Stimulated activated naive CD8-positive, alpha-beta T cell treated with anti-CD3 and anti-CD28 coated beads, Interleukin-15, Interleukin-2, amounts not matched to agents 100 ng/mL and 50 ng/mL, for 24 hours (primary cell): ENCODE data around the gene FHOD3.

Experiments
- H3K27ac Mint-ChIP-seq: one replicate; pipeline ENCODE4 v1.8.0; 2021; ENCODE audit warnings: mild to moderate bottlenecking, mixed read lengths
- H3K27me3 Mint-ChIP-seq: one replicate; pipeline ENCODE4 v1.8.0; 2021; ENCODE audit warnings: mixed read lengths
- H3K36me3 Mint-ChIP-seq: one replicate; pipeline ENCODE4 v1.8.0; 2021; ENCODE audit warnings: low read depth, mixed read lengths
- H3K4me1 Mint-ChIP-seq: one replicate; pipeline ENCODE4 v1.8.0; 2021; ENCODE audit warnings: low read depth, mixed read lengths
- H3K4me3 Mint-ChIP-seq: one replicate; pipeline ENCODE4 v1.8.0; 2021; ENCODE audit warnings: mild to moderate bottlenecking, mixed read lengths
- H3K9me3 Mint-ChIP-seq: one replicate; pipeline ENCODE4 v1.8.0; 2021; ENCODE audit warnings: mixed read lengths

FHOD3 gene

DNA sequence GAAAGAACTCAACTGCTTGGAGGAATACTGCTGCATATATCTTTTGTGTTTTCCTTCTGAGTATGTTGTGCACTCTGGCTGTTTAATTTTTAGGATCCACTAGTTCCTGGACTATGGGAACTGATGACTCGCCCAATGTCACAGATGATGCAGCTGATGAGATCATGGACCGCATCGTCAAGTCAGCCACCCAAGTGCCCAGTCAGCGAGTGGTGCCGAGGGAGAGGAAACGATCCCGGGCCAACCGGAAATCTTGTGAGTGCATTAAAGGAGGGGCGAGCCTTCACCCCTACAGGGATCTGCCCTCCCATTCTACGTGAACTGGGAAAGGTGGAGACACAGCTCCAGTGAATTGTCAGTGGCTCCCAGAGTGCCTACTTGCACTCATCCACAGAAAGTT, 471.7 kb downstream of the FHOD3 start:
- Mint-ChIP-seq H3K27ac (no peak overlapping the region), H3K27me3 (no peaks in the 10 kb centered on the region), H3K4me1 (peaks cover 4% of the 10 kb centered on the region), H3K4me3 (no peak overlapping the region), H3K9me3 (no peaks in the 10 kb centered on the region), H3K36me3 (no peaks in the 10 kb centered on the region)

DNA sequence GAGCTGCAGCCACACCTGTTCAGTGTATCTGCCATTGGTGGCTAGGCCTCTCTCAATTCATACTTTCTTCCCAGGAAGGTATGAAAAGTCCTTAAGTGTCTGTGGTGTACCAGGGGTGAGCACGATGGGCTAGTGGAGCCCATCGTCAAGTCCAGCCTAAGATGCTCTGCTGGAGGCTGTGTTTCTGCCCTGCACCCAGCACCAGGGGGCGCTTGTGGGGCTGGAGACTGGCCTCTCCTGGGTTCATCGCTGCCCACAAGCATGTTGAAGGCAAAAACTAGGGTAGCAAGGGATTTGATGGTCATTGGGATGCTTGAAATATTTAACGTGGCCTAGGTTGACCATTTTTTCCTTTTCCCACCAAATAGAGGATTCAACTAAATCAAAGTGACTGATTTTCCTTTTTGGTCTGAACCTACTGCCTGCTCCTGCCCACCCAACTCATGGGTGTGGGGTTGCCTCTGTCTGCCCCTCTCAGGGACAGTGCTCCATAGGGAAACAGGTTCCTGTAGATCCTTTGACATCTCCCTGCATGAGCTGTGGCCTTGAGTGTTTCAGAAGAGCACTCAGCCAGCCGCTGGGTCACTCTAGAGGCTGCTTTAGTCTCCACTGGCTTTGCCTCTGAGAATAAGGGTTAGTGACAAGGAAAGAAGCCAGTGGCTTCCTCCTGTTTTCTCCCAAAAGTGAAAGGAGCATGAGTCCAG, 472.2 kb downstream of the FHOD3 start:
- H3K4me3 Mint-ChIP-seq: no peak overlapping the region
- H3K9me3 Mint-ChIP-seq: no peaks in the 10 kb centered on the region
- H3K27me3 Mint-ChIP-seq: no peaks in the 10 kb centered on the region
- H3K36me3 Mint-ChIP-seq: no peaks in the 10 kb centered on the region
- peaks cover 4% of the 10 kb centered on the region for H3K4me1 Mint-ChIP-seq
- no peak overlapping the region for H3K27ac Mint-ChIP-seq

DNA sequence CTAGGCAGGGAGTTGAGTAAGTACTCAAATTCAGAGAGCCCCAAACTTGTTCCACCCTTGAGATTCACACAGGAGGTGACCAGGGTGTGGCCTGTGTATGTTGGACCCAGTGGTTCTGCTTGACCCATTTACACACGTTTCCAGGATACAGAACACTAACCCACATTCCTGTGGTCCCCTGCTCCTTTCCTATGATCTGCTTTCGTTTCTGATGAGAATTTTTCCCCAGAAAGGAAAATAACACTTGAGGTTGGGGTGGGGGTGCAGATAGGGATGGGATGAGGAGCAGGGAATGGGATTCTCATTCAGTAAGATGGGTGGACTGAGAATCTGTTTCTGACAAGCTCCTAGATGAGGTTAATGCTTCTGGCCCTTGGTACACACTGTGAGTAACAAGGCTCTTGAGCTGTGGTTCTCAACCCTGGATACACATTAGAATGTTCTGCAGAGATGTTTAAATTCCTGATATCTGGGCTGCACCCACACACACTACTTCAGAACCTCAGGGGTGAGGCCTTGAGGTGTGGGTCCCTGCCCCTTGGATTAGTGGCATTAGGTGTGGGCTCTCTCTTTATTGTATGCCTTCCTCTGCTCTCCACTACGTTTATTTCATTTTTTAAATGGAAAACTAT, 472.9 kb downstream of the FHOD3 start:
- Mint-ChIP-seq H3K9me3 (no peaks in the 10 kb centered on the region), H3K4me3 (no peak overlapping the region), H3K4me1 (peaks cover 4% of the 10 kb centered on the region), H3K27ac (no peak overlapping the region), H3K36me3 (no peaks in the 10 kb centered on the region), H3K27me3 (no peaks in the 10 kb centered on the region)

DNA sequence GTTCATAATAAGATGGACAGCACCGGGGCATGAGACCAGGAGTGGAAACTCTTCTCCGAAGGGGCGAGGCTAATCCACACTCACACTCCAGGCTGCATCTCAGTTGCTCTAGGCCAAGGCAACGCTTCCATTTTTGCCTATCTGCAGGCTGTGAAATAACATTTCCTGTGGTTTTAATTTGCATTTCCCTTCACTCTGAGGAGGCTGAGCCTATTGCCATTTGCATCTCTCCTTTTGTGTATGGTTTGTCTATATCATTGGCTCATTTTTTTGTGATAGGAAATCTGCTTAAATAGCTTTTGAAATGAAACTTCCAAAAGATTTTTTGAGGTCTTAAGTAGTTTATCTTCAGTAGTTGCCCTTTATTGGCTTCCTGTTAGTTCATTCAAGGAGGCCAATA, 473.7 kb downstream of the FHOD3 start:
- H3K9me3 Mint-ChIP-seq: no peaks in the 10 kb centered on the region
- H3K27ac Mint-ChIP-seq: no peak overlapping the region
- no peaks in the 10 kb centered on the region for H3K27me3 Mint-ChIP-seq
- peaks cover 4% of the 10 kb centered on the region for H3K4me1 Mint-ChIP-seq
- H3K4me3 Mint-ChIP-seq: no peak overlapping the region
- no peaks in the 10 kb centered on the region for H3K36me3 Mint-ChIP-seq

DNA sequence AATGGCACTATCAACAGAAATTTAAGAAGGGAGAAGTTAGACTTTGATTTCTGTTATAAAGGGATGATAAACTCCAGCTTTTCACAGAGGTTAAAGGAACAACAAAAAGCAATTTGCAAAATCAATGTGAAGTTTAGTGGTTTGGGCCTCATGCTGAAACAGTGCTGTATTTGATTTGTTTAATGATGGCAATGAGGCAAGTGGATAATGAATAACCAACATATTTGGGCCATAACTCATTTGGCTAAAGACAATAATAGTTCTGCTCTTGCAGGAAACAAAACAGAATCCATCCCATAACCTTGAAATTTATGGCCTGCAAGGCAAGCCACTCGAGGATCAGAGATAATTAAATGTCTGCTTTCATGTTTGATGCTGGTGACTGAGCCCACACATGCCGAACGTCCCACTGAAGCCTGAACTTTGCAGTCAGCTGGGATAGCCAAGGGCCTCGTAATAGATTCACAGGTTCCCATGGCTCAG, 474.8 kb downstream of the FHOD3 start:
- no peaks in the 10 kb centered on the region for H3K9me3 Mint-ChIP-seq
- H3K36me3 Mint-ChIP-seq: no peaks in the 10 kb centered on the region
- no peaks in the 10 kb centered on the region for H3K27me3 Mint-ChIP-seq
- peaks cover 4% of the 10 kb centered on the region for H3K4me1 Mint-ChIP-seq
- H3K27ac Mint-ChIP-seq: no peak overlapping the region
- H3K4me3 Mint-ChIP-seq: no peak overlapping the region

DNA sequence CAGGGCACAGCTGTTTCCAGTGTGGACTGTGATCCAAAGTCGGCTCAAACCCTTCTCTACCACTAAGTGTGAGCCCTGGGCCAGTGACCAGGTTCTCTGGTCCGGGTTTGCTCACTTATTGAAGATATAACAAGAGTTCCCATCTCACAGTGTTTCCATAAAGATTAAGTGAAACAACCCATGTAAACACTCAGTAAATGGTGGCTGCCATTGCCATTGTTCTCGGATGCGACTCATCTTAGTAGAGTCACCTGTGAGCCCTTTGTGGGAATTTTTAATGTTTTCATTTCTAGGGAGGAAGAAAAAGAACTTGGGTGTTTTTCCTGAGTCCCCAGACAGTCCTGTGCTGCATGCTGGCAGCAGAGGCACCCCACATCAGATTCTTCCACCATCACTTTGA, 477.9 kb downstream of the FHOD3 start:
- Mint-ChIP-seq H3K9me3 (peaks cover 3% of the 10 kb centered on the region), H3K4me3 (no peak overlapping the region), H3K27me3 (no peaks in the 10 kb centered on the region), H3K36me3 (peaks cover 12% of the 10 kb centered on the region), H3K4me1 (peaks cover 4% of the 10 kb centered on the region), H3K27ac (no peak overlapping the region)

DNA sequence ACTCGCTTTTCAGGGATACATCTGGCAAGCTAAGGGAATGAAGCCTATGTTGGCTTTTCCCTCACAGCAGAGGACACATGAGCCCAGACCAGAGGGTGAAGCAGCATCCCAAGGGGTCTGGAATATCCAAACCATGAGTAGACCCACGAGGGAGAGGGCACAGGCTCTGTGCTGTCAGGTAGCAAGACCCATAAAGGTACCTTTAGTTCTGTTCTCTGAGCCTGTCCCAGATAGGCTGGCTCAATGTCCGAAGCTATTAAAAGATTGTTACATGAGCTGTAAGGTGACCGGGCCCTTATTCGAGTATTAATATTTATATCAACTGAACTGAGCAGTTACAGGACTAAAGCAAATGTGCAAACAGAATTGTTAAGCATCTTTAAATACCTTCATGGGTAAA, 479.1 kb downstream of the FHOD3 start:
- Mint-ChIP-seq H3K4me3 (no peak overlapping the region), H3K4me1 (no peaks in the 10 kb centered on the region), H3K9me3 (peaks cover 3% of the 10 kb centered on the region), H3K36me3 (peaks cover 17% of the 10 kb centered on the region), H3K27ac (no peak overlapping the region), H3K27me3 (no peaks in the 10 kb centered on the region)

DNA sequence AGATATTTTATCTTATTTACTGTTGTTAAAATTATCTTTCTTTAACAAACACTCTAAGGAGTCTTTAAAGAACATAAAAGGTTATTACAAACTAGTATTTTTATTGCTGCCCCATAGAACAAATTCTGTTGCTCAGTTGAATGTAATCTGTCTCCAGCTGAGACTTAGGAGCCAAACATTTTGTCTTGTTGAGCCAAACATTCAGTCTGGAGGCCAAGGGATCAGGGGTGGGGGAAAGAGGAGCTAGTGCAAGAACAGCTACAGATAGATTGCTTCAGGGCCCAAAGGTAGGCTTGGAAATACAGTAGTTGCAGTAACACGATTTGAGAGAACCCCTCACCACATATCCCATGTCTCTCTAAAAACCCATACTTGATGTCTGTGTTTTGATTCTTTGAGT, 480.1 kb downstream of the FHOD3 start:
- no peaks in the 10 kb centered on the region for H3K27me3 Mint-ChIP-seq
- peaks cover 17% of the 10 kb centered on the region for H3K36me3 Mint-ChIP-seq
- H3K4me1 Mint-ChIP-seq: no peaks in the 10 kb centered on the region
- H3K27ac Mint-ChIP-seq: no peak overlapping the region
- H3K4me3 Mint-ChIP-seq: no peak overlapping the region
- H3K9me3 Mint-ChIP-seq: peaks cover 3% of the 10 kb centered on the region

DNA sequence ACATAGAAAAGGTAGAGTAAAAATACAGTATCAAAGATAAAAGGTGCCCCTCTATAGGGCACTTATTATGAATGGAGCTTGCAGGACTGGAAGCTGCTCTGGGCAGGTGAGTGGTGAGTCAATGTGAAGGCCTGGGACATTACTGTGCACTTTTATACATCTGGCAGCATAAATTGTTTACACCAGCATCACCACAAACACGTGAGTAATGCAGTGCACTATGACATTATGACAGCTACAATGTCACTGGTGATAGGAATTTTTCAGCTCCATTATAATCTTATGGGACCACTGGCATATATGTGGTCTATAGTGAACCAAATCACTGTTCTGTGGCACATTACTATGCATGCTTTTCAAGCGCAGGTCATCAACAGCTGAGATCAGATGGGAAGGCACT, 483.2 kb downstream of the FHOD3 start:
- Mint-ChIP-seq H3K27ac (no peak overlapping the region), H3K4me3 (no peak overlapping the region), H3K4me1 (no peaks in the 10 kb centered on the region), H3K9me3 (peaks cover 3% of the 10 kb centered on the region), H3K27me3 (no peaks in the 10 kb centered on the region), H3K36me3 (peaks cover 20% of the 10 kb centered on the region)

DNA sequence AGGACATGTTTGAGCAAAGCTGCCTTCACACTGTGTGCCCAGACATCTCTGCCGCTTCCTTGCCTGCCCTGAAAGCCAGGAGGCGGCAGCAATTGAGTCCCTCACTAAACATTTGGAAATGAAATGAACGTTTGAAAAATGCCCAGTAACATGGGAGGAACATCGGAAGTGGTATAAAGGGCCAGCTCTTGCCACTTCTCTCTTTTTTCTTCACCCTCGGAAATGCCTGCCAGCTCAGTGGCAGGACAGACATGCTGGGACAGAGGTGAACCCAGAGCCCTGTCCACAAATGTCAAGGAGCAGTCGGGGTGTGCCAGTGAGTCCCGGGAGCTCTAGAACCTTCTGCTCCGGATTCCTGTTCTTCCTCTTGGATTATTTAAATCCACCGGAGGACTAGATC, 485.2 kb downstream of the FHOD3 start:
- H3K27ac Mint-ChIP-seq: no peak overlapping the region
- peaks cover 29% of the 10 kb centered on the region for H3K36me3 Mint-ChIP-seq
- peaks cover 3% of the 10 kb centered on the region for H3K9me3 Mint-ChIP-seq
- H3K4me1 Mint-ChIP-seq: no peaks in the 10 kb centered on the region
- no peak overlapping the region for H3K4me3 Mint-ChIP-seq
- H3K27me3 Mint-ChIP-seq: no peaks in the 10 kb centered on the region

DNA sequence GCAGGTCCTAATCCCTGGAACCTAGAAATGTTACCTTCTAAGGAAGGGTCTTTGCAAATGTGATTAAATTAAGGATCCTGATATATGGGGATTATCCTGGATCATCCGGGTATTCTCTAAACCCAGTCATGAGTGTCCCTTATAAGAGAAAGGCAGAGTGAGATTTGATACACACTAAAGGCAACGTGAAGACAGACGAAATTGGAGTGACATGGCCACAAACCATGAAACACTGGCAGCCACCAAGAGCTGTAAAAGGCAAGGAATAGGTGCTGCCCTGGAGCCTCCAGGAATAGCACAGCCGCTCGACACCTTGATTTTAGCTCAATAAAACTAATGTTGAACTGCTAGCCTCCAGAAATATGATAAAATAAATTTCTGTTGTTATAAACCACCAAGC, 486.3 kb downstream of the FHOD3 start:
- H3K4me1 Mint-ChIP-seq: no peaks in the 10 kb centered on the region
- no peak overlapping the region for H3K27ac Mint-ChIP-seq
- no peaks in the 10 kb centered on the region for H3K9me3 Mint-ChIP-seq
- H3K4me3 Mint-ChIP-seq: no peak overlapping the region
- H3K27me3 Mint-ChIP-seq: no peaks in the 10 kb centered on the region
- H3K36me3 Mint-ChIP-seq: peaks cover 31% of the 10 kb centered on the region

DNA sequence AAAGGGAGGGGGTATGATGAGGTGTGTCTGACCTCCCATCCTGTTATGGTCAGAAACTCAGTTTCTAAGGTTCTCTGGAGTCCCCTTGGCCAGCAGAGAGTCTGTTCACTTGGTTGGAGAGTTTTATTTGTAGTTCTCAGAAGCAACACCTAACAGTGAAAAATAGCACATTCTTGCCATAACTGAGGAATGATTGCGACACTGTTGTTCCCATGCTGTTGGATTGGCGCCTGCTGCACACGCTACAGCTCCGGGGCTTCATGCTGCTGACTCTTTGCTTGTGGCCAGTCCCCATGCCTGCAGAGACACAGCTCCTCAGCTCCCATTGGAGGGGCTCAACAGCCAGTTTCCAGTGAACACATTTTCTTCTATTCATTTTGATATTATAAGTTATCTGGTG, 489.2 kb downstream of the FHOD3 start:
- Mint-ChIP-seq H3K9me3 (peaks cover 16% of the 10 kb centered on the region), H3K27me3 (no peaks in the 10 kb centered on the region), H3K36me3 (peaks cover 48% of the 10 kb centered on the region), H3K27ac (no peak overlapping the region), H3K4me1 (no peaks in the 10 kb centered on the region), H3K4me3 (no peak overlapping the region)

DNA sequence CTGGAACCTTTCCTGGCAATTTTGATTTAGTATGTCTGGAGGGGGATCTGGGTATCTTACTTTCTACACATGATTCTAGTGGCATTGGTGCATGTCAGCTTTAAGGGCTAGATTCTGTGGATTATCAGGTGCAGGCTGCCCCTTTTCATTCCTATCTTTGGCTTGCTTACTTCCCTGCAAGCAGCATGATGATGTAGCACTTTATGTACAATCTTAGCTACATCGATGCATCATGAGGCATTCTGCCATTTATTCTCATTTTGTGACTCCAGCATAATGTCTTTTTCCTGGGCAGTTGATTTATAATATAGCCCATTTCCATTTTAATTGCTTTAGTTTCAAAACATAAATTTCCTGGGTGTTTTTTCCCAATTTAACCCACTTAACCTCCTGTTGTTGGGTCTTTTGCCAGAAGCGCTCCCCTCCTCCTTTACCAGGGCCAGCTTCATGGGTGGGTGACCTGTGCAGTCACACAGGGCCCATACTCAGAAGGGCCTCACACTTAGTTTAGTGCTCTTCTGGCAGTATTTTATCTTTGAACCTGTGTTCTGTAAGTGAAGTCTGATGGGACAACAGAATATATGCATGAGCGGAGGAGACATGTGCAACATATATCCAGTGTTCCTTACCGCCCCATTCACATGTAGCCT, 495.2 kb downstream of the FHOD3 start:
- H3K27ac Mint-ChIP-seq: no peak overlapping the region
- no peaks in the 10 kb centered on the region for H3K27me3 Mint-ChIP-seq
- H3K36me3 Mint-ChIP-seq: peaks cover 82% of the 10 kb centered on the region
- no peaks in the 10 kb centered on the region for H3K4me1 Mint-ChIP-seq
- no peak overlapping the region for H3K4me3 Mint-ChIP-seq
- peaks cover 16% of the 10 kb centered on the region for H3K9me3 Mint-ChIP-seq

DNA sequence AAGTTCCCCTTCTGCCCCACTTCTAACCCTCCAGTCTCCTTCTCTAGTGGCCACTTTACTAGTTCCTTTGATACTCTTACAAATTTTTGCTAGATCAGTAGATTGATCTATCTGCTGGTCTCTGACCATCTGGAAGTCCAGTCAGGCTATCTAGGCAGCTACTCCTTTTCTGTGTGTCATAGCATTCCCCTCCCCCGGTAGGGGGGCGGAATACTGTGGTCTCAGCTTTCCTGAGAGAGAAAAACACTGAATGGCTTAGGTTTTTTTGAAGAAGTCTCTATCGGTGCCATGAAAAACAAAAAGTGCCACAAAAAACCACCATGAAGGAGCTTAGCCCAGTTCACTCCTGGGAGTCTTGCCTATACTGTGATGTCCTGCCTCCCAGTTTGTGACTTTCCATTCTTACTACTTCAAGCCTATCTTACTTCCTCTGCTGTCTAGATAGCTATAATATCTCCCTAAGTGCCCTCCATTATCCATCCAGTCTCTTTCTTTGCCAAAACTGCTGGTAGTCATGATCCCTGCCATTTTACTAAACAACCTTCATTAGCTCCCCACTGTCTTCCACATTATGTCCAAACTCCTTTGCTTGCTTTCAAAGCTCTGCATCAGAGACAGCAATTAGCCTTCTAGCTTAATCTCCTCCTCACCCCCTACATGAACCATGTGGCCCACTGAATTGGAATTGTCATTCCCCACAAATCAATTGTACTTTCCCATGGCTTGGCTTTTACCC, 501.4 kb downstream of the FHOD3 start:
- no peaks in the 10 kb centered on the region for H3K4me1 Mint-ChIP-seq
- H3K36me3 Mint-ChIP-seq: peaks cover 78% of the 10 kb centered on the region
- no peak overlapping the region for H3K4me3 Mint-ChIP-seq
- H3K27ac Mint-ChIP-seq: no peak overlapping the region
- H3K27me3 Mint-ChIP-seq: no peaks in the 10 kb centered on the region
- no peaks in the 10 kb centered on the region for H3K9me3 Mint-ChIP-seq

DNA sequence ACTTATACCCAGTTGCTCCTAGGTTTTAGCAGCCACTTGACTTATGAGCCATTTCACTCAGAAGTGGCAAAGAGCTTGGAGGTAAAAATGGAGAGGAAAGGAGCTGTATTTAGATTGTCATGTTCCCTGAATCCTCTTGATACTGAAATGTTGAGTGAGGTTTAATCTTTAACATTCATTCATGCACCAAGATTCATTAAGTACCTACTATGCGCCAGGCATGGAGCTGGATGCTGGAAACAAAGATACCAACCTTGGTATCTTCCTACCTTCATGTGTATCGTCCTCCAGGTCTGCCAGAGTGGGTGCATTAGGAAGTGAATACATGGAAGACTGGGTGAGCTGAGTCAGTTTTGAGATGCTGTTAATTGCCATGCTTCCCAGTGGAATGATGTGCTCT, 507.6 kb downstream of the FHOD3 start:
- no peak overlapping the region for H3K4me3 Mint-ChIP-seq
- H3K4me1 Mint-ChIP-seq: no peaks in the 10 kb centered on the region
- H3K27me3 Mint-ChIP-seq: no peaks in the 10 kb centered on the region
- peaks cover 68% of the 10 kb centered on the region for H3K36me3 Mint-ChIP-seq
- no peaks in the 10 kb centered on the region for H3K9me3 Mint-ChIP-seq
- H3K27ac Mint-ChIP-seq: no peak overlapping the region
